ENCODE results near the gene CHSY3.

Gene CHSY3

DNA sequence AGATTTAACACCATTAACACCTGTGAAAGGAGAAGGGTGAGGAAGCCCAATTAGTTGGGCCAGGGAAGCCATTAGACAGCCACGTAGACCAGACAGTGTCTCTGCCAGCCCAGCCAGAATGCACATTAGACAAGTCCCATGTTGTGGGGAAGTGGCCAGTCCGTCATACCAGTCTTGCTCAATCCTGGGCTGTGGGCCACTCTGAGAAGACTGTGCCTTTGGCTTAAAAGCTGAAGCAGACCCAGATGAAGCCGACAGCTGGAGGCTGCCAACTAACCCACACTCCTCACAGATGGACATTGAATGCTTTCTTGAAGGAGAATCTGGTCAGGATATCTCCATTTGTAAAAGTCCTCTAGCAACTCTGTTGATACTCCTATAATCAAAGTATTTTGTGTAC is 128.5 kb downstream of the CHSY3 start:
- DNase-seq: no peak

DNA sequence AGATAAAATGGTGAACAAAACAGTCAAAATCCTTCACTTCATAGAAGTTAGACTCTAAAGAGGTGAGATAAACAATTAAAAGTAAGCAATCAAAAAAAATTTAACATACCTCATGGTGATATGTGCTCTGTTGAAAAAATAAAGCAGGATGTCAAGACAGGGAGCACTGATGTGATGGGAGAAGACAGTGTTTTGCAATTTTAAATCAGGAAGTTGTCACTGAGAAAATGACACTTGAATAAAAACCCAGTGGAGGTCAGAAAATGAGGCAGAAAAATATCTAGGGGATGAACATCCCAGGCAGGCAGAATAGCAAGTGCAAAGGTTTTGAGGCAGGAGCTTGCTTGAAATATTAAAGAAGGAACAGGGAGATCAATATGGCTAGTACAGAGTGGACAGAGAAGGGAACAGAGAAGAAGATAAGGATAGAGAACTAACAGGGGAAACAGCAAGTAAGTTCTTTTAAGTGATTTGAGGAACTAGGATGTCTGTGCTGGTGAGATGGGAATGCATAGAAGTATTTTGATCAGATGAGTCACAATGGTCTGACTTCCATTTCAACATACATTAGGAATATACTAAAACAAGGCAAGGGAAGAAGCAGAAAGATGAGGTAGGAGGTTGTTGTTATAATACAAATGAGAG is 130.4 kb downstream of the CHSY3 start:
- no peak for DNase-seq

- no peak for DNase-seq
Measured at GRCh38 chr5:130035388-130035787, 131.1 kb downstream of the CHSY3 start.

GRCh38 chr5:130037905-130038304 is 133.6 kb downstream of the CHSY3 start:
- no peak for DNase-seq

DNA sequence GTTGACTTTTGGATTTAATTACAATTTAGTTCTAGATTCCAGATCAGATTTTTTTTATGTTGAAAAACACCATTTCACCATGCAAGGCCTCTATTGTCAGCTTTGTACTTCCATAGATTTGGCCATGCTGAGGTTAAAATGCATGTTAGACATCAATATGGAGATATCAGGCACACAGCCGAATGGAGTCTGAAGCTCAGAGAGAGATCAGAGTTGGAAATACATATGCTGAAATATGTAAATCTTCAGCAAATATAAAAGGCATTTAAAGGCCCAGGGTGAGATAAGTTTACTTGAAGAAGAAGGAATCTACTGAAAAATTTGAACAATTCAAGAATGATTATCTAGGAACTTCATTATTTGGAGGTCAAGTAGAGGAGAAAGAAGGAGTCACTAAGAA is 139.6 kb downstream of the CHSY3 start:
- no peak for DNase-seq

DNA sequence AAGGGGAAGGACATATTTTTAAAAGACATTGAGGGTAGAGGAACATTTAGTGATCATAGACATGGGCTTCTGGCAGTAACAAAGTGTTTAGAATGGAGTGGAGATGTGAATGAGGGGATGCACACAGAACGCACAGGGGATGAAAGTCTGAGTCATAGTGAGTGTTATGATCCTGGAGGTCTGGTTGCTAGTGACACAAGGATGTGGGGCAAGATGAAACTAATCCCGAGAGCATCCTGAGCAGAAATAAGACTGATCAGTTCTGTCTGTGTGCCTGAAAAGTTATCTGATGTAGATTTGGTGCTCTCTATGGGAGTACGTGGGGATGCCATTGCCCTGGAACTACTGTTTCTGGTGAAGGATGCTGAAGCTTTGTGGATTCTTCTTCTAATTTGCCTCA is 141.1 kb downstream of the CHSY3 start:
- DNase-seq: no peak

- no peak for DNase-seq
Measured at GRCh38 chr5:130050585-130050984, 146.3 kb downstream of the CHSY3 start.

DNA sequence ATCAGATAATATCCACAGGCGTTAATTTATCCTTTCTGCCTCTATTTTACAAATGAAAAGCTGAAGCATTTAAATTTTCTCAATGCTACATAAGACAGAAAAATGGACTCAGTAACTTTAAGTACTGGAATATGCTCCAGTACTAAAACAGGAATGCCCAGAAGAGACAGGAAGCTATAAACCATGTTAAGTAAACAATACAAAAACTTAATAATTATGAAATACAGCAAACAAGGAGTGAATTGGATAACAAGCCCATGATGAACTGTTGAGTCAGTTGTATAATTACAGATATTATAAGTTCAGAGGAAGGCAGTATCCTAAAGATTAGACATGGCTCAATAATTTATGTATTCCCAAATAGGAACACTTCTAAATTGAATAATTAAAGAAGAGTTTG is 148.5 kb downstream of the CHSY3 start:
- DNase-seq: no peak

GRCh38 chr5:130055572-130055971 is 151.3 kb downstream of the CHSY3 start:
- DNase-seq: no peak

GRCh38 chr5:130061746-130062145 is 157.5 kb downstream of the CHSY3 start:
- DNase-seq: no peak

DNA sequence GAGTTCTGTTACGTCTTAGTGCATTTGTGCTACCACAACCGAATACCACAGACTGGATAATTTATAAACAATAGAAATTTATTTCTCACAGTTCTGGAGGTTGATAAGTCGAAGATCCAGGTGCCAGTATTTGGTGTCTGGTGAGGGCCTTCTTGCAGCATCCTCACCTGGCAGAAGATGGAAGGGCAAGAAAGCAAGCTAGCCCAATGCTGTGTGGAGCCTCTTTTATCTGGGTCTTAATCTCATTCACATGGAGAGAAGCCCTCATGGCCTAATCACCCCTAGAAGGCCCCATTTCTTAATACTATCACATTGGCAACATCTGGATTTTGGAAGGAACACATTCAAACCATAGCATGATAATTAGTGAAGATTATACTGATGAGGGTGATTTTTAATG is 159.3 kb downstream of the CHSY3 start:
- DNase-seq: no peak

GRCh38 chr5:130064484-130064883 is 160.2 kb downstream of the CHSY3 start:
- no peak for DNase-seq

- no peak for DNase-seq
Measured at GRCh38 chr5:130065617-130066016, 161.4 kb downstream of the CHSY3 start.

DNA sequence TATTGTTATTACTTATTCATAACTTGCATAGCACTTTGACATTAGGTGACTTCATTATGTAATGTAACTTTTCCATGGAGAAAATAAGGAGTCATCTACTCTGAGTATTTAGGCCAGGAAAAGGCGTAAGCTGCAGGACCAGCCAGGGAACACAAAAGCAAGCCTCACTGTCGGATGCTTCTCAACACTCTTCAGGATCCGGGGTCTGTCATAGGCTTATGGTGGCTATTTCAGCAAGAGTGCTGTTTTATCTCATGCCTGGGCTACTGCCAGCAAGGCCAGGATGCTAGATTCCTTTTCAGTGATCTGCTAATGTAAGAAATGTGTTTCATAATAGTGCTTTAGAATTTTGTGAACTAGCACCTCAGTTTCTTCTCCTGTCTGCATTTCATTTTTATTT is 162.4 kb downstream of the CHSY3 start:
- no peak for DNase-seq

DNA sequence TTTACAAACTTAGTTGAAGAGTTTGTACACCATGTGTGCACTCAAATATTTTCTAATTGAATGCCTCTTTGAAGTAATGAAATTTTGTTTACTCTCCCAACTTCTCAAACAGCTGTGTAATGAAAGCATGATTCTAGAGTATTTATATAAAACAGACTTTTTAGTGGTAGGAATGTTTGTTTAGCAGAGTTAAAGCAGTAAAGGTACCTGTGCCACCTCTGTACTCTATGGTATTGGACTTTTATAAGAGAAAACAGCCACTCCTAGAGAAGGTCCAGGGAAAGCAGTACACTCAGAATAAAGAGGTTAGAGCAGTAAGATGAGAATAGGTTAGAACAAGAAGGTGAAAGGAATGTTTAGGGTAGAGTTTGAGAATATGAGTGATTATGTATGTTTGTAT is 163.1 kb downstream of the CHSY3 start:
- no peak for DNase-seq

GRCh38 chr5:130068101-130068500 is 163.8 kb downstream of the CHSY3 start:
- DNase-seq: no peak

DNA sequence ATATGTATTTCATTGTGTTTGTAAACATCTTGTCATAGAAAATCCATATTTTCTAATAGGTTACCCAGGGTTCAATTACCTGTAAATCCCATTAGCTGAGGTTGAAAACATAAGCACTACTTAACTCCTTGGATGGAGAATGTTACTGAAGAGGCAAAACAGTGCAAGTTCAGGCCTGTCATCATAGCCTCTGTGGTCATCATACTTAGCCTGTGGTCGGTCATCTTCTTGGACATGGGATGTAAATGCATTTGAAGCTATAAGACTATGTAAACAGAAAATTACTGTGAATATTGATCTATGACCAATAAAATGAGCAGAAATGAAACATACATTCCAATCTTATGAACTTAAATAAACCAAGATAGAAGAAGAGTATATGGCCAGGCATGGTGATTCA is 164.7 kb downstream of the CHSY3 start:
- no peak for DNase-seq

DNA sequence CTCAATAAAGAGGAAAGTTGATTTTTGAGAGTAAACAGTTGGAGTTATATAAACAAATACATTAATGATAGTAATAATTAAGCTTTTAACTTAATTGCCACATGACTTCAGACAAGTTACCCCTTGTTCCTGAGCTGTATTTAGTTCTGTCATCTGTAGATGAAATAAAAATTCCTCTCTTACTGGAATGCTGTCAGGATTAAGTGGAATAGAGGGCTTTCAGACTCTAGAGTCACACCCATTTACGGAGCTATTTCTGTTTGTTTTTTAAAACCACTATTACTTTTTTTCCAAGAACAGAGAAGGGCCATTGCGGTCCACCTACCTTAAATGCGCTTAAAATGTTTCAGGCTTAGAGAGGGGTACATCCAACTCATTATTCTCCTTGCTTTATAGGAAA is 170.6 kb downstream of the CHSY3 start:
- no peak for DNase-seq

GRCh38 chr5:130077007-130077406 is 172.7 kb downstream of the CHSY3 start:
- DNase-seq: no peak

DNA sequence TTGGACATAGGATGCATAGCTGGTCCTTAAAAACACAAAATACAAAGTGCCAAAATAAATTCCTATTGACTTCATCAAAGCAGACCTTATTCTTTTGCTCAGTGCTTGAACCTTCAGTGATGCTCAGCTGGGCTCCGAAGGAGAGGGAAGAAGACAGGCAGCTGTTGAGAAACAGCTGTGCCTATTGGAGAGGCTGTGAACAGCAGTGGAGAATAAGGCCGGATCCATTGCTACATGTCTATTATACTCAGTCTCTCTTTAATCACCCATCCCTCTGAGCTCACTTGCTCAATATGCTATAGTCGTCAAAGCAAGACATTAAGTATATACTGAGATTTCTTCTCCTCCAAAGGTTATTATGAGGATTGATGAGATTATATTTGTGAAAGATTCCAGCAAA is 174.4 kb downstream of the CHSY3 start:
- no peak for DNase-seq

DNA sequence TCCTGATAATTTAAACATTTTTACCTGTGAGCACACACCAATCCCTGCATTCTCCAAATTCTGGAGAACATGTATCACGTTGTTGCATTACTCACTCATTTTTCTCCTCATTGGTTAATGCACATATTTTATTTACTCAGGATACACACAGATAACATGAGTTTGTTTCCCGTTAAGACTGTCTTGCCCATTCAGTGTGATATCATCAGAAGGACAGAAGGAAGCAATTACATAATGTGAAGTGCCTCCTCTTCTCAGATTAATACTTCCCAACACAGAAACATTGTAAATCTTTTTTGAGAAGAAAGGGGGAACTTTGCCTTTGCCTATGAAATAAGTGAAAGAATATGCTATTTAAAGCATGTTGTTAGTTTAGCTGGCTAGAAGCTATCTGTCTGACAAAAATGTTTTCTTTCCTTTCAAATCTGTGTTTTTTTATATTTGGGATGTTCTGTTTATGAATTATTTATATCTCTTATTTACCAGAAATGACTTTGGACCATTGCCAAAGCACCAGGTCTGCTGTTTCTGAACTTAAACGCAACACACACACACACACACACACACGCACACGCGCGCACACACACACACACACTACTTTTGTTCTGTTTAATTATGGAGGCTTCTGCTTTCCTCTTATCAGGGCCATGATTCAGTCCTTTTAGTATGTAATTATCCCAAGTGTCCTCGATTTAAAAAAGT is 186.5 kb downstream of the CHSY3 start:
- DNase-seq: no peak

DNA sequence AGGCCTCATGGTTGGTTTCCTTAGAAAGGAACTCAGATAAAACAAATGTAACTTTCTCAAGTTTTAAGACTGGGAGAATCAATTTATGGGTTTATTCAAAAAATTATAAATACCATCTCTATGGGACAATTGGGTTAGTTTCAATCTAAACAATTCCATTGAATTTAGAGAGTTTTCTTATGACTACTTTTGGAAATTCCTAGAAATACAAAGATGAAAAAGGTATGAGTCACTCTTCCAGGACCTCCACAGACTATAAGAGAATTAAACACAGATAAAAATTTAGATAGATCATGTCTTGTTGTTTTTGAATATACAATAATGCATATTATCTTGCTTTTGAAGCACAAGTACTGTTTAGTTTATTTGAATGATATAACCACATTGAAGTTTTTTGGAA is 188.7 kb downstream of the CHSY3 start:
- DNase-seq: no peak

GRCh38 chr5:130096483-130096882 is 192.2 kb downstream of the CHSY3 start:
- no peak for DNase-seq

DNA sequence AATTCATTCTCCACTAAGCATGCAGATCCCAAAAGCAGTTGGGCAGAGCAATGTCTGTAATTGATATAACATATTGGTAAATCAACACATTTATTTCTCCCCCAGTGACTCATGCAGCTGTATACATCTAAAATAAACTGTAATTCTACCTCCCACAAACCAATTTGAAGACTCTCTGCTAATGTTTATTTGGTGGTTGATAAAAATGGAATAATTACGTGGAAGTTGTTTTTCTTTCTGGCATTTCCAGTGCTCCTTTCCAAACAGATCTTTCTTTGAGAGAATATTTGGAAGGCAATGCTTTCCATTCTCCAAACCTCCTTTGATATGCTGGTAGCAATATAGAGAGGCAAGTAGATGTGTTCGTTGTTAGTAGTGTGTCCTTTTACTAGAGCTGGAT is 194.7 kb downstream of the CHSY3 start:
- no peak for DNase-seq

DNA sequence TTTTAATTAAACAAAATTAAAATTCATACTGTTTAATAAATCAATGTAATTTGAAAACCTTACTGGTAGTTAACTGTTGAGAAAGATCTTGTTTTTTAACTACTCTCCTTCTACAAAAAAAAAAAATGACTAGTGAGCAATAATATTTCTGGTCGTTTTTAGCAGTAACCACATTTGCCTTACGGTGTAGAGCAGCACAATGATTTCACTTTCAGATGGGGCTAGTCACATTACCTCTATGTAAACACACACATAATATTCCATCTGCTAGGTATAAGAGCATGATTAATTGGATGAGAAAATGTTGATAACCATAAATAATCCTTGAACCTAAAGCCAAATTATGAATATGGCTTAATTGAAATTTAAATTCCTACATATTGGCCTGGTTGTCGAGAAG is 198.1 kb downstream of the CHSY3 start:
- no peak for DNase-seq

Measured in DMS79 (cell line).